Heart left ventricle (tissue), 16 donors: ENCODE data around the gene TET3. TPM values are rescaled to one million over a fixed set of nuclear protein-coding genes. Genes with fewer than 3 reads are reported as not detected.

Experiments used
- ATAC-seq, 4 donors: fragments of 200-7000 bp; cut with Tn5 transposase; one replicate each; pipeline ENCODE4 v1.9.1; 2020 to 2022; ENCODE audit warnings: moderate library complexity in 4 of 4, mild to moderate bottlenecking in 3 of 4, moderate number of reproducible peaks in 1 of 4
- DNase-seq, 5 donors: peaks; one replicate each; pipeline ENCODE4 v3.0.0-alpha.2; 2020
- H3K27ac ChIP-seq, 12 donors: fragments of 200-600 bp; sonication (generic) in 4 of 12; one replicate each; pipeline versions ENCODE4 v1.5.0 to v1.8.0; 2016 to 2022; ENCODE audit warnings: mild to moderate bottlenecking in 2 of 12
- H3K27me3 ChIP-seq, 9 donors: fragments of 200-600 bp; sonication (generic) in 2 of 9; one replicate each; pipeline versions ENCODE4 v1.5.1 to v1.8.0; 2016 to 2022; ENCODE audit warnings: mild to moderate bottlenecking in 3 of 9
- H3K36me3 ChIP-seq, 9 donors: fragments of 200-600 bp; sonication (generic) in 2 of 9; one replicate each; pipeline versions ENCODE4 v1.5.0 to v1.8.0; 2018 to 2022; ENCODE audit warnings: mild to moderate bottlenecking in 2 of 9
- H3K4me1 ChIP-seq, 12 donors: fragments of 200-600 bp; sonication (generic) in 4 of 12; one replicate each; pipeline versions ENCODE4 v1.5.0 to v1.8.0; 2016 to 2022; ENCODE audit warnings: mild to moderate bottlenecking in 3 of 12
- H3K4me3 ChIP-seq, 12 donors: fragments of 200-600 bp; sonication (generic) in 4 of 12; one replicate each; pipeline versions ENCODE4 v1.5.0 to v1.8.0; 2017 to 2022; ENCODE audit warnings: mild to moderate bottlenecking in 9 of 12, moderate library complexity in 4 of 12
- H3K9me3 ChIP-seq, 12 donors: fragments of 200-600 bp; sonication (generic) in 4 of 12; one replicate each; pipeline versions ENCODE4 v1.5.0 to v1.8.0; 2016 to 2022; ENCODE audit warnings: mild to moderate bottlenecking in 1 of 12
- POLR2A ChIP-seq, 2 donors: fragments of 450-650 bp; IDR thresholded peaks; one replicate each; pipeline ENCODE4 v1.6.1; 2017; ENCODE audit warnings: antibody characterized with exemption in 2 of 2, mild to moderate bottlenecking in 2 of 2, moderate library complexity in 2 of 2
- WGBS, 4 donors: extraction: QIAGEN DNeasy Blood & Tissue Kit in 2 of 4; methylation state at CpG; one replicate each; pipeline versions ENCODE4 v1.1.5 to v1.1.7; 2013 to 2018; 5-methylcytosine and 5-hydroxymethylcytosine counted together
- intact Hi-C, 10 donors: fragments of 100-400 bp; cut with DNase I; formaldehyde crosslinking; loops; one replicate each; pipeline versions ENCODE4 v1.11.1 to v1.14.2; 2022
- polyA plus RNA-seq, 2 donors: library from polyadenylated mRNA; stranded (reverse); fragments of 200-250 nt; gene quantifications; one replicate each; pipeline ENCODE4 v1.2.3, GENCODE V29; 2013
- total RNA-seq, 9 donors: library from RNA; depleted of rRNA in 2 of 9; stranded (reverse); fragments of >200 nt in 2 of 9; fragmentation: NEBNext Ultra II Directional in 3 of 9; extraction: Animal tissue kit (Norgen Biotek cat#: 25700) in 3 of 9; gene quantifications; one replicate each; pipeline versions ENCODE4 v1.1.0 to v1.2.4, GENCODE V29; 2016 to 2023
- TF ChIP-seq, protein P1 (sequence below), 12 donors: fragments of 200-600 bp; sonication (generic) in 4 of 12; IDR thresholded peaks; one replicate each; pipeline versions ENCODE4 v1.5.0 to v1.8.0; 2018 to 2022; ENCODE audit warnings: antibody characterized with exemption in 12 of 12, mild to moderate bottlenecking in 5 of 12
- donor health status: ischemic (EF 13 %, LVEDD 7.1; RV severe dilation, severe dysfunction).
- donor health status: healthy with polysubstance abuse.
- donor health status: DM: no; HTN: yes; CAD: no.
- donor health status: DM: no; HTN: no; CAD: no.
- donor health status: ischemic (EF 25% LVEDD 6.9; RV normal size, moderate dysfunction).
- donor health status: ischemic (EF 25% LVEDD 5.7; RV mildly dilated, moderate dysfunction).
- donor health status: healthy.
- donor health status: DM: yes; HTN: yes; CAD: no.
- donor health status: ischemic (EF 35%, LVEDD 5.7; RV mildly dilated, moderate dysfunction).
- donor health status: nonischemic (EF 11% LVEDD 7.7; RV severe dilation, severe dysfunction).
- donor health status: DM: yes; HTN: yes; CAD: no.
- donor health status: PGD.
- donor health status: ischemic (EF 29% LVEDD 5.4; RV normal size, mild dysfunction).
- donor health status: nonischemic (EF 23%, LVEDD 6.1; RV moderate dilation, normal function).

Gene TET3
- total and polyA plus RNA-seq, 11 donors, result 1.2 to 12.6 (median 2.5) TPM

DNA sequence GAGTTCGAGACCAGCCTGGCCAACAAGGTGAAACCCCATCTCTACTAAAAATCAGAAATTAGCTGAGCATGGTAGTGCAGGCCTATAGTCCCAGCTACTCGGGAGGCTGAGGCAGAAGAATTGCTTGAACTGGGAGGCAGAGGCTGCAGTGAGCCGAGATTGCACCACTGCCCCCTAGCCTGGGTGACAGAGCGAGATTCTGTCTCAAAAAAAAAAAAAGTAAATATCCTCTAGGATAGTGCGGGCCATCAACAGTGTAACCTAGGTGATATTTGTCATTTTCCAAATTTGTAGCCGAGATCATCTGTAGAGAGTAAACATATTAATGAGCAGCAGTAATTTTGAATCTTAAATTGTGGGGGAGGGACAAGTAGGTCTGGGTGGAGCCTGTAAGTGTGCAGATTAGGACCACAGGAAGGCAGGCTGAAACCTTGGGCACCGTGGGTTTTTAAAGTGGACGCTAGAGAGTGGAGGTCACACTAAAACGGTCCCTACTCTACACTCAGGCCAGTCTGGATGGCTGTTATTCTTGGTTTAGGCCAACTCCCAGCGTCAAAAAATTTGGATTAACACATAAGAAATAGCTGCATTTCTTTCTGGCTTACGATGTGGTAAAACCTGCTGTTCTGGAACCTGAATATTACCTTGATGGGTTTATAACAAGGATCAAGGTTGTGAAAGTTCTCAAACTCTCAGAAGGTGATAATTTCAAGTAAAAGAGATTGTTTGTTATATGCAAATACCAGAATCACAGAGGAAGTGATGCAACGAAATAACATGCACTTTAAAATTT is 22.7 kb upstream of the TET3 start:
- intact Hi-C loops, result no loop called here
- DNase-seq (no peak), ATAC-seq (no peak)
- Histone ChIP-seq H3K4me3 (no peak overlapping the region), H3K9me3 (peaks cover 0 to 10% (median 0%) of the 10 kb centered on the region in 12 donors), H3K36me3 (peaks cover 0 to 39% (median 30%) of the 10 kb centered on the region in 9 donors), H3K27me3 (no peaks in the 10 kb centered on the region), H3K27ac (no peak overlapping the region), H3K4me1 (no peaks in the 10 kb centered on the region)
- TF ChIP-seq, protein P1, sequence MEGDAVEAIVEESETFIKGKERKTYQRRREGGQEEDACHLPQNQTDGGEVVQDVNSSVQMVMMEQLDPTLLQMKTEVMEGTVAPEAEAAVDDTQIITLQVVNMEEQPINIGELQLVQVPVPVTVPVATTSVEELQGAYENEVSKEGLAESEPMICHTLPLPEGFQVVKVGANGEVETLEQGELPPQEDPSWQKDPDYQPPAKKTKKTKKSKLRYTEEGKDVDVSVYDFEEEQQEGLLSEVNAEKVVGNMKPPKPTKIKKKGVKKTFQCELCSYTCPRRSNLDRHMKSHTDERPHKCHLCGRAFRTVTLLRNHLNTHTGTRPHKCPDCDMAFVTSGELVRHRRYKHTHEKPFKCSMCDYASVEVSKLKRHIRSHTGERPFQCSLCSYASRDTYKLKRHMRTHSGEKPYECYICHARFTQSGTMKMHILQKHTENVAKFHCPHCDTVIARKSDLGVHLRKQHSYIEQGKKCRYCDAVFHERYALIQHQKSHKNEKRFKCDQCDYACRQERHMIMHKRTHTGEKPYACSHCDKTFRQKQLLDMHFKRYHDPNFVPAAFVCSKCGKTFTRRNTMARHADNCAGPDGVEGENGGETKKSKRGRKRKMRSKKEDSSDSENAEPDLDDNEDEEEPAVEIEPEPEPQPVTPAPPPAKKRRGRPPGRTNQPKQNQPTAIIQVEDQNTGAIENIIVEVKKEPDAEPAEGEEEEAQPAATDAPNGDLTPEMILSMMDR (IDR thresholded peaks at IDR 0.05), result no peak
- no peak for TF ChIP-seq POLR2A (IDR thresholded peaks at IDR 0.05)
- 88 to 91% (median 91%) methylated on average over 12 of the region's 12 CpGs for WGBS, 4 donors

DNA sequence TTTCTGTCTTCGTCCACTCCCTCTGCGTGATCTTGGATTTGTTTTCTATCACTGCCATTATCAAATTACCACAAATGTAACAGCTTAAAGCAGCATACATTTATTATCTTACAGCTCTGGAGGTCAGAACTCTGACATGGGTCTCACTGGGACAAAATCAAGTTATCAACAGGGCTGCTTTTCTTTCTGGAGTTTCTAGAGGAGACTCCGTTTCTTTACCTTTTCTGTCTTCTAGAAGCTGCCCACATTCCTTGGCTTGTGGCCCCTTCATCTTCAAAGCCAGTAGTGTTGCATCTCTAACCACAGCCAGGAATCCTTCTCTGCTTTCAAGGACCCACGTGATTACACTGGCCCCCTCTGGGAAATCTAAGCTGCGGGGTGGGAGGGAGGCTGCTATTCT is 21.9 kb upstream of the TET3 start:
- H3K27ac ChIP-seq, result no peak overlapping the region
- no peak for ATAC-seq

DNA sequence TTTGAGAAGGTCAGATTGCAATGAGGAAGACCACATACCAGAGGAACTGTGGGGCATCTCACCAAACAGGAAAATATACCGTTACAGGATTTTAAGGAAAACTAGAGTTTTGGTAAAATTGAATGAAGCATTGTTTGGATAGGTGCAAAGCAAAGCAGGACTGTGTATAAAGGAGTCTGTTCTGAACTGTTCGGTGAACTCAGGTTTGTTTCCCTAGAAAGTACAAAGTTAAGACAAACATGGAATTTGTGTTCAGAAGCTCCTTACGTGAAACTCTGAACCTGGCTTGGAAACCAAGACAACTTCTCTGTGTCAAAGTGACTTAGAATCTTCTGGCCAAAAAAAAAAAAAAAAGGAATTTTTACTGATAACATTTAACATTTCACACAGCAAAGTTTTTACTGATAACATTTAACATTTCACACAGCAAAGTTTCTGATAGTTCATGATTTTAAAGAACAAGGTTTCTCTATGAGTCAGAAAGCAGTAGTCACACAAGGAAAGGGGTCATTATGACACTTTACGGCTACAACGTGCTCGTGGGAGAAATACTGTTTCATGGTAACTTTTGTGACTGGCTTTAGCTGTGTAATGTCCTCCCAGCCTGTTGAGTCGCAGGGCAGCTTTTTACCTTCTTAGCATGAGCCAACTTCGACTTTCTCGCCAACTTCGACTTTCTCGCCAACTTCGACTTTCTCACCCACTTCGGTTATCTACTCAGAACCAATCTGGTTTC is 21.2 kb upstream of the TET3 start:
- H3K27me3 ChIP-seq, result no peaks in the 10 kb centered on the region
- DNase-seq (no peak), ATAC-seq (no peak)
- H3K27ac ChIP-seq, result no peak overlapping the region
- H3K4me3 ChIP-seq, result no peak overlapping the region
- peaks cover 0 to 10% (median 0%) of the 10 kb centered on the region in 12 donors for H3K9me3 ChIP-seq
- intact Hi-C loops, result no loop called here
- H3K36me3 ChIP-seq, result peaks cover 0 to 24% (median 15%) of the 10 kb centered on the region in 9 donors
- peaks cover 0 to 6% (median 0%) of the 10 kb centered on the region in 12 donors for H3K4me1 ChIP-seq
- TF ChIP-seq, protein P1 (IDR thresholded peaks at IDR 0.05), result no peak
- no peak for TF ChIP-seq POLR2A (IDR thresholded peaks at IDR 0.05)
- 84 to 88% (median 86%) methylated on average over 13 of the region's 13 CpGs for WGBS, 4 donors

More for the DNA sequence above, 21.9 kb upstream of the TET3 start:
- Histone ChIP-seq H3K4me3 (no peak overlapping the region), H3K27me3 (no peaks in the 10 kb centered on the region), H3K9me3 (peaks cover 0 to 10% (median 0%) of the 10 kb centered on the region in 12 donors), H3K4me1 (peaks cover 0 to 4% (median 0%) of the 10 kb centered on the region in 12 donors), H3K36me3 (peaks cover 0 to 31% (median 23%) of the 10 kb centered on the region in 9 donors)
- 64 to 89% (median 73%) methylated on average over 5 of the region's 5 CpGs for WGBS, 4 donors
- TF ChIP-seq, protein P1 (IDR thresholded peaks at IDR 0.05), result no peak
- TF ChIP-seq POLR2A (IDR thresholded peaks at IDR 0.05), result no peak
- intact Hi-C loops, result no loop called here
- no peak for DNase-seq

DNA sequence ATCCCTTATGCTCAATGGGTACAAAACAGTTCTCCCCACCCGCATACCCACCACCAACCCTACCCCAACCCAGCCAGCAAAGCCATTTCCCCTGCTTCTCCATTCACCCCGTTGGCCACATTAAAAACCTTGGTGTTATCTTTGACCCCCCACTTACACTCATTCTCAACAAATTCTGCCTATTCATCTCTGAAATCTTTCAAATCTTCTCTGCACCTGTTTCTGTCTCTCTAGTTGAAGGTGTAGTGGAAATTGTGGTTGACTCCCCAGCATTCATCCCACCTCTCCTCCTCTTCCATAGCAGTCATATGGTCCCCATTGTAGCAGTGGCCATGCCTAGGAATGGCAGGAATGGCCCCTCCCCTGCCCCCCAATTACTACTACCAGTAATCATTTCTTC is 20.5 kb upstream of the TET3 start:
- ATAC-seq (no peak), DNase-seq (no peak)
- intact Hi-C loops, result no loop called here
- no peak for TF ChIP-seq POLR2A (IDR thresholded peaks at IDR 0.05)
- TF ChIP-seq, protein P1 (IDR thresholded peaks at IDR 0.05), result no peak
- 80 to 92% (median 85%) methylated on average over 2 of the region's 2 CpGs for WGBS, 4 donors
- Histone ChIP-seq H3K4me1 (peaks cover 0 to 10% (median 0%) of the 10 kb centered on the region in 12 donors), H3K27ac (no peak overlapping the region), H3K9me3 (peaks cover 0 to 10% (median 0%) of the 10 kb centered on the region in 12 donors), H3K36me3 (peaks cover 0 to 17% (median 9%) of the 10 kb centered on the region in 9 donors), H3K27me3 (no peaks in the 10 kb centered on the region), H3K4me3 (no peak overlapping the region)
